Measurements from ENCODE around the gene CTNNAL1. TPM values are rescaled to one million over a fixed set of nuclear protein-coding genes. Genes with fewer than 3 reads are reported as not detected.
A peak's percentile ranks its signal among the peaks of the same experiment; 100 is the strongest.
"Not testable (repeated sequence)": the region's sequence is repeated elsewhere in the genome, so short reads cannot be mapped to it uniquely, and the experiment has no call there.

Gene CTNNAL1
- total RNA-seq, 1 donor from 2014 or later: 77.9 TPM

GRCh38 chr9:108951578-108951977 is 61.7 kb downstream of the CTNNAL1 start:
- ATAC-seq (no peak), DNase-seq (no peak)
- intact Hi-C loops (cut with micrococcal nuclease): no loop called here

DNA sequence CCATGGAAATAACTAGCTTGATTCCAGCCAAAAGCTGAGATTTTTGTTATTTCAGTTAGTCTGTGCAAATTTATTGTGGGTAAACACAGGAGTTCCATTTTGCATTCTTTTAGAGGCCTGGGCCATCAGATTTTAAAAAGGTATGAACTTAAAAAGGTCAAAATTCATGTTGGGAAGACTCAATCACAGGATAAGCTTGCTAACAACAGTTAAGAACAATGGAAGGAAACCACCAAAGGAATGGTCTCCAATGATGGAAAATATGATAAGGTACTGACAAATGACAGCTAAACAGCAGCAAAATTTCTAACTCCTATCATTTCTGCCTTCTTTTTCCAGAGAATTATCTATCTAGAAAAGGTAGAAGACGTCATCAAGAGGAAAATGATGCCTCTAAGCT is 63.1 kb downstream of the CTNNAL1 start:
- DNase-seq (no peak), ATAC-seq (no peak)
- intact Hi-C loops (cut with micrococcal nuclease): no loop called here

GRCh38 chr9:108939975-108940374 is 73.3 kb downstream of the CTNNAL1 start:
- ATAC-seq (no peak), DNase-seq (no peak)
- intact Hi-C loops (cut with micrococcal nuclease): loop anchor here (10.0 kb wide), 1 partner anchor 125 kb away; no protein-coding TSS in a partner anchor

DNA sequence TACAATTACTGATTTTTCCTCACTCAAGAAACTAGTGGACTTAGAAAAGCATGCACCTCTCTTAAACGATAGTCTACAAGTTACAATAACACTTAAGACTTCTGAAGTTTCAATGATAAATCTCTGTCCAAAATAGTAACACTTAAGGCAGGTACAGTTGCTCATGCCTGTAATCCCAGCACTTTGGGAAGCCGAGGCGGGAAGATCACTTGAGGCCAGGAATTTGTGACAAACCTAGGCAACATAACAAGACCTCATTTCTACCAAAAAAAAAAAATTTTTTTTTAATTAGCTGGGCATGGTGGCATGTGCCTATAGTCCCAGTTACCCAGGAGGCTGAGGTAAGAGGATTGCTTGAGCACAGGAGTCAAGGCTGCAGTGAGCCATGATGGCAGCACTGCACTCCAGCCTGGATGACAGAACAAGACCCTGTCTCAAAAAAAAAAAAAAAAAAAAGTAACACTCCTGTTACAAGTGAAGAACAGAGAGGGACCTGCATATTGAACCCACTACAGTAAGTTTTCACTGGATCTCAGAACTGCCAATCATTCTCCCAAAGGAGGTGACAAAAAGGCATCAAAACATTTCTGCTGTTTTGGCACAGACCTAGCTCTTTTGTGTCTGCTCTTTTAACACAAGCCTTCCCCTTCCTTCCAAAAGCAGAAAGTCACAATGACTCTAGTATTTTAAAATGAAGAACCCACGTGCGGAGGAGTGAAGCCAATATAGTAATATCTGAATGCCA is 75.6 kb downstream of the CTNNAL1 start:
- DNase-seq (no peak), ATAC-seq (no peak)
- intact Hi-C loops (cut with micrococcal nuclease): no loop called here

- intact Hi-C loops (cut with micrococcal nuclease): no loop called here
- DNase-seq (peak; percentile 89), ATAC-seq (peak; percentile 94)
These were observed 78.9 kb downstream of the CTNNAL1 start, which contains the start of gene ABITRAM for GRCh38 chr9:108934323-108934893. Gene ABITRAM, plus strand, starts transcription at chr9:108934400. Its CDS starts 87 bp downstream, at chr9:108934487.

DNA sequence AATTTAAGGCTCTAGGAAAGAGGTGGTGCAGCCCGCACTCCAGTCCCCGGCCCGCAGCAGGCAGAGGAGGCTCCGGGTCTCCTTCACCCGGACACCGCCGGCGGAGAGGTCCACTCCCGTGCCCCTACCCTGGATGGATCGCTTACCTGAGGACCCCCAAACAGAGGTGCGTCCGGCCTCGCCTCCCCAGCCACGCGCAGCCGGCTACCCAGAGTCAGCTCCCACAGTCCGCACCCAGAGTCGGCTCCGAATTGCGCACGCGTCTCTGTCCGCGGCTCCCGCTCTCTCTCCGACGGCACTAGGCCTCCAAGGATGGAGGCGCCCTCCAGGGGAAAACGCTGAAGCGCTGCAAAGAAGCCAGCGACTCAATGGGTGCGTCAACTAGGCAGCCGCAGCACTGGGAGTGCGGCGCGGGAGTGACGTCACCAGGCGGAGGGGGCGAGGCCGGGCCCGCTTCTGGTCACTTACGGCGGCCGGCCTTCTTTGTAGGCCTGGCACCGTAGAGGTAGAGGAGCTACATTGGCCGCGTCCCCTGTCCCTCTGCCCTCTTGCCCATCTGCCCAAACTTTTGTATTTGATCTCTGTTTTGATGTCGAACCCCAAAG is 79.5 kb downstream of the CTNNAL1 start, which contains the start of gene ELP1:
ELP1 (minus strand) TSS at position 407 of the 605 bp plus-strand sequence. CDS start 2,978 bp downstream, outside the sequence.
- ATAC-seq (peak; percentile 93), DNase-seq (peak; percentile 96)
- intact Hi-C loops (cut with micrococcal nuclease): no loop called here

- no peak for ATAC-seq
- intact Hi-C loops (cut with micrococcal nuclease): no loop called here
- DNase-seq: no peak
These were observed 80.0 kb downstream of the CTNNAL1 start for GRCh38 chr9:108933231-108933717.

DNA sequence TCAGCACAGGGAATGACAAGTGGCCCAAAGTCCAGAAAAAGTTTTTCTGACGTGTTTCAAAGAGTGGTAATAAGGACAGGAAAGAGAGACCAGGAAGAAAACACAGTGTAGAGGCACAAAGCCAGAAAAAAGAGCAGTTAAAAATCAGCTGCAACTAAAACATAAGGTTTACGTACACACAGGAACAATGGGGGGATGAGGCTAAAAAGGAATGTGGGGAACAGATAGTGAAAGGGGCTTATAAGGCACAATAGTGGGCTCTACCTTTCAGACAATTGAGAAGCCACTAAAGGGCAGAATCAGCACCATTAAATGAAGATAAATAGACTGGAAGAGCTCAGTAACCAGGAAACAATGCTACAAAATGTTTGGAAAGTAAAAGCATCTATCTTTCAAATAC is 84.9 kb downstream of the CTNNAL1 start:
- intact Hi-C loops (cut with micrococcal nuclease): no loop called here
- no peak for ATAC-seq
- DNase-seq: no peak

- intact Hi-C loops (cut with micrococcal nuclease): no loop called here
- no peak for ATAC-seq
These were observed 88.8 kb downstream of the CTNNAL1 start for GRCh38 chr9:108924466-108924865.

DNA sequence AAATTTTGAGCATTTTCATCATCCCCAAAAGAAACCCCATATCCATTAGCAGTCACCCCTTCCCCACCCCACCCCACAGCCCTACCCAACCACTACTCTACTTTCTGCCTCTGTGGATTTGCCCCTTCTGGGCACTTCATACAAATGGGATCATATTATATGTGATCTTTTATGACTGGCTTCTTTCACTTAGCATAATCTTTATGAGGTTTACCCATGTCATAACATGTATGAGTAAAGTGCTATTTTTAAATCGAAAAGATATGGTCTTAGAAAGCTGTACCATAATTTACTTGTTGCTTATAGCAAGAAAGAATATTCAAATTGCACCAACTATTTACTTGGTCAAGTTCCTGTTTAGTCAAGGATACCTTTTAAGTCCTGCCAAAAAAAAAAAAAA is 92.1 kb downstream of the CTNNAL1 start:
- intact Hi-C loops (cut with micrococcal nuclease): no loop called here
- ATAC-seq (no peak), DNase-seq (no peak)

More at GRCh38 chr9:108924466-108924865, 88.8 kb downstream of the CTNNAL1 start:
- no peak for DNase-seq

GRCh38 chr9:108920401-108920800 is 92.9 kb downstream of the CTNNAL1 start:
- ATAC-seq; DNase-seq; intact Hi-C loops (cut with micrococcal nuclease): not testable (repeated sequence)

GRCh38 chr9:108919517-108919916 is 93.8 kb downstream of the CTNNAL1 start:
- DNase-seq (no peak), ATAC-seq (no peak)
- intact Hi-C loops (cut with micrococcal nuclease): no loop called here

GRCh38 chr9:108913391-108913790 is 99.9 kb downstream of the CTNNAL1 start:
- DNase-seq (no peak), ATAC-seq (no peak)
- intact Hi-C loops (cut with micrococcal nuclease): no loop called here

DNA sequence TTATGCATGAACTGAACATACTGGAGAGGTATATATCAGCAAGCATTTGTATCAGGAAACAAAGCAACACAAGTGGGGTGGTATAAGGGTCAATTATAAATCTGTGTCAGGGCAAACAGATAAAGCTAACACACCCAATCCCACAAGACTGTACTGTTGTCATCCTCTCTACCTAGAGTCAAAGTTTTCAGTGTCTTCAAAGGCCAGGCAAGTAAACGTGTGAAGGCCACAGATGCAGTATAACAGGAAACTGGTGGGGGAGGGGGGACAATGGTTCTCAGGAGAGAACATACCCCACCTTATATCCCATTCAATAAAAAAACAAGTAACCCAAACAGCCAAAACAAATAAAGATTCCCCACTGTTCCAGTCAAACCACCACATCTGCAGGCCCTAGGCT is 101.5 kb downstream of the CTNNAL1 start:
- no peak for ATAC-seq
- no peak for DNase-seq
- intact Hi-C loops (cut with micrococcal nuclease): no loop called here

GRCh38 chr9:108910914-108911313 is 102.4 kb downstream of the CTNNAL1 start:
- no peak for ATAC-seq
- DNase-seq: no peak
- intact Hi-C loops (cut with micrococcal nuclease): no loop called here

DNA sequence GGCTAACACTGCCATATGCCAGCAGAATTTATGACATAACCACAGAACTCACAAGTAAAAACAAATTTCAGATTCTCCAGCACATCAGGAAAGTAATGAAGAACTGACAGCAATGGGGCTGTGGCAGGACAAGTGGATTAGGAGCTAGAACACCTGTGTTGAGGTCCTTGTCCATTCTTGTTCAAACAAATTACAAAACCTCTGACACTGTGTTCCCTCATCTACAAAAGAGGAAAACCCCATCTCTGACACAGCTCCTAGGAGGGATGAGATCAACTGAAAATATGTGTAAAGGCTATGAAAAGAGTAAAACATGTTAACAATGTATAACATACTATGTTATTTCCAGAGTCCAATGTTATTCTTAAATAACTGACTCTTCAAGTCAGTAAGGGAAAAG is 102.9 kb downstream of the CTNNAL1 start:
- intact Hi-C loops (cut with micrococcal nuclease): no loop called here
- ATAC-seq (no peak), DNase-seq (no peak)

DNA sequence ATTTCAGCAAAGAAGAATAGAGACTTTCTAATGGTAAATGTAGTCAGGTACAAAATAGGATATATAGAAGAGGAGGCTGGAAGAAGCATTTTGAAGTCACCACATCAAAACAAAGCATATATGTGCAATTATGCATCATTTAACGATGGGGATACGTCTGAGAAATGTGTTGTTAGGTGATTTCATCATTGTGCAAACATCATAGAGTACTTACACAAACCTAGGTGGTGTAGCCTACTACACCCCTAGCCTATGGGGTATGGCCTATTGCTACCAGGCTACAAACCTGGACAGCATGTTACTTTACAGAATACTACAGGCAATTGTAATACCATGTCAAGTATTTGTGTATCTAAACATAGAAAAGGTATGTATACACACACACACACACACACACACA is 107.8 kb downstream of the CTNNAL1 start:
- ATAC-seq (no peak), DNase-seq (no peak)
- intact Hi-C loops (cut with micrococcal nuclease): no loop called here

- intact Hi-C loops (cut with micrococcal nuclease): no loop called here
- ATAC-seq: no peak
- no peak for DNase-seq
These were observed 109.1 kb downstream of the CTNNAL1 start for GRCh38 chr9:108904161-108904560.

- no peak for DNase-seq
- no peak for ATAC-seq
- intact Hi-C loops (cut with micrococcal nuclease): no loop called here
These were observed 109.7 kb downstream of the CTNNAL1 start for GRCh38 chr9:108903420-108904103.

DNA sequence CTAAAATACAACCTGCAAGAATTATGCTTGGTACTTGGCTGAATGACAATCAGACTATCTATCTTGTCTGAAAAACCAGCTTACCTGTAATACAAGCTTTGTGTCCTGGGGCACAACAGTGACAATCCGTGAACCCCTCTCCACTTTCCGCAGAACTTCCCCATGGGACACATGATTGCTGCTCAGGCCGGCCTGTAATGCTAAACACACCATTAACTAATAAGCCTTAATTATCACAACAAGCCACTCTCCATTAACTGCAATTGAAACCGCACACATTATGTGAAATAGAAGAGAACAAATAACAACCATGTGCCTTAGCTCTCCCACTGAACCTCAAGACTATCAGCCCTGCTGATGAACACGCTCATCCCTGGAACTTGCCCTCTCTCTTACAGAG is 113.1 kb downstream of the CTNNAL1 start:
- intact Hi-C loops (cut with micrococcal nuclease): no loop called here
- ATAC-seq (no peak), DNase-seq (no peak)
